Fibroblast of lung (primary cell): ENCODE measurements around the gene ARHGEF10L. TPM values are rescaled to one million over a fixed set of nuclear protein-coding genes. Genes with fewer than 3 reads are reported as not detected.

Source experiments
- DNase-seq, 2 donors: peaks; one replicate each; pipeline versions ENCODE4 v3.0.0 to v3.0.0-alpha.2; 2010; ENCODE audit warnings: low read depth in 2 of 2
- H2AFZ ChIP-seq: 2 replicates; pipeline ENCODE4 v1.5.1; 2012; ENCODE audit warnings: low read length, control low read depth, inconsistent platforms
- H3K27ac ChIP-seq: 2 replicates; pipeline ENCODE4 v1.5.1; 2011; ENCODE audit warnings: low read length, control low read depth; ENCODE audit not compliant: insufficient read depth
- H3K27me3 ChIP-seq: 2 replicates; pipeline ENCODE4 v1.5.1; 2011; ENCODE audit warnings: mild to moderate bottlenecking, low read length; ENCODE audit not compliant: control insufficient read depth, insufficient read depth
- H3K36me3 ChIP-seq: 2 replicates; pipeline ENCODE4 v1.5.1; 2011; ENCODE audit warnings: low read length; ENCODE audit not compliant: control insufficient read depth, insufficient read depth
- H3K4me1 ChIP-seq: 2 replicates; pipeline ENCODE4 v1.5.1; 2011; ENCODE audit warnings: low read length; ENCODE audit not compliant: control insufficient read depth, insufficient read depth; ENCODE audit errors: extremely low read depth
- H3K4me2 ChIP-seq: 2 replicates; pipeline ENCODE4 v1.5.1; 2011; ENCODE audit warnings: low read length, control low read depth; ENCODE audit not compliant: insufficient read depth; ENCODE audit errors: extremely low read depth
- H3K4me3 ChIP-seq, 4 experiments: fragments of 200-600 bp in 1 of 4; sonication (generic) in 1 of 4; replicated peaks in 1 of 4; 2 replicates each; pipeline ENCODE4 v1.5.1; 2011 to 2016; ENCODE audit warnings: low read length in 4 of 4, low read depth in 3 of 4, mild to moderate bottlenecking in 3 of 4, control low read depth in 2 of 4, inconsistent platforms in 1 of 4, mixed read lengths in 1 of 4; ENCODE audit not compliant: insufficient read depth in 1 of 4; ENCODE audit errors: control extremely low read depth in 1 of 4
- H3K79me2 ChIP-seq: 2 replicates; pipeline ENCODE4 v1.5.1; 2012; ENCODE audit warnings: mild to moderate bottlenecking, low read length, inconsistent platforms; ENCODE audit not compliant: control insufficient read depth, insufficient read depth
- H3K9ac ChIP-seq: 2 replicates; pipeline ENCODE4 v1.5.1; 2011; ENCODE audit warnings: mild to moderate bottlenecking, low read length, control low read depth; ENCODE audit not compliant: insufficient read depth
- H3K9me3 ChIP-seq: 2 replicates; pipeline ENCODE4 v1.5.1; 2012; ENCODE audit warnings: low read depth, low read length; ENCODE audit not compliant: control insufficient read depth, insufficient read depth
- H4K20me1 ChIP-seq: 2 replicates; pipeline ENCODE4 v1.5.1; 2011; ENCODE audit warnings: low read length; ENCODE audit not compliant: control insufficient read depth, insufficient read depth; ENCODE audit errors: extremely low read depth
- EZH2 ChIP-seq: IDR thresholded peaks from 2 replicates; pipeline ENCODE4 v1.5.1; 2012; ENCODE audit warnings: low read length, control low read depth, mild to moderate bottlenecking; ENCODE audit errors: missing control alignments
- polyA plus RNA-seq, 2 donors: library from polyadenylated mRNA; depleted of rRNA in 1 of 2; stranded (reverse) in 1 of 2; unstranded in 1 of 2; fragments of >200 nt; gene quantifications; 2 replicates each; pipeline ENCODE4 v1.2.1, GENCODE V29; 2011 to 2012; ENCODE audit warnings: missing spikeins in 1 of 2
- total RNA-seq: library from RNA; depleted of rRNA; stranded (reverse); fragments of >200 nt; gene quantifications from 2 replicates; pipeline ENCODE4 v1.2.1, GENCODE V29; 2014
- TF ChIP-seq, protein P1 (sequence below), 2 donors: IDR thresholded peaks in 1 of 2; conservative IDR thresholded peaks in 1 of 2; 1 replicate in 1 of 2; 2 replicates in 1 of 2; pipeline ENCODE4 v1.5.1; 2011 to 2012; ENCODE audit warnings: low read length in 2 of 2, control low read depth in 1 of 2, inconsistent platforms in 1 of 2, low read depth in 1 of 2, mild to moderate bottlenecking in 1 of 2

ARHGEF10L gene
- total and polyA plus RNA-seq, 2 donors (not counting 1 experiment from before 2014, with no cell fraction given): 11.2 to 24.3 TPM

DNA sequence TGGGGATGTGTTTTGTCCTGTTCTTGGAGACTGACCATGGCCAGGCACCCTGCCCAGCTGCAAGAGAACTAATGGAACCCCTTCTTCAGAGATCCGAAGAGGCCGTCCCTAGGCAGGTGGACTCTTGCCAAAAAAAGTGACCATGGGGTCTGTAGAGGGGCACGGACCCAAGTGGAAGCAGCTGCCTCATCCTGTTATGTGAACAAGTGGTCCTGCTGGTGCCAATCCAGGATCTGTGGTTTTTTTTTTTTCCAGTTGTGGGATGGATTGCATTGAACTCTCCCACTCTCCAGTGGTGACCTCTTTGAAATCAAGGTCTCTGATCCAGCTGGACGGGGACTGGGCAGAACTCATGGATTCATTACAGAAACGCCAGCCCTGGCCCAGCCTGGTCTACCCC, 71.2 kb downstream of the ARHGEF10L start:
- no peaks in the 10 kb centered on the region for H3K27me3 ChIP-seq
- no peak for TF ChIP-seq EZH2
- TF ChIP-seq, protein P1, sequence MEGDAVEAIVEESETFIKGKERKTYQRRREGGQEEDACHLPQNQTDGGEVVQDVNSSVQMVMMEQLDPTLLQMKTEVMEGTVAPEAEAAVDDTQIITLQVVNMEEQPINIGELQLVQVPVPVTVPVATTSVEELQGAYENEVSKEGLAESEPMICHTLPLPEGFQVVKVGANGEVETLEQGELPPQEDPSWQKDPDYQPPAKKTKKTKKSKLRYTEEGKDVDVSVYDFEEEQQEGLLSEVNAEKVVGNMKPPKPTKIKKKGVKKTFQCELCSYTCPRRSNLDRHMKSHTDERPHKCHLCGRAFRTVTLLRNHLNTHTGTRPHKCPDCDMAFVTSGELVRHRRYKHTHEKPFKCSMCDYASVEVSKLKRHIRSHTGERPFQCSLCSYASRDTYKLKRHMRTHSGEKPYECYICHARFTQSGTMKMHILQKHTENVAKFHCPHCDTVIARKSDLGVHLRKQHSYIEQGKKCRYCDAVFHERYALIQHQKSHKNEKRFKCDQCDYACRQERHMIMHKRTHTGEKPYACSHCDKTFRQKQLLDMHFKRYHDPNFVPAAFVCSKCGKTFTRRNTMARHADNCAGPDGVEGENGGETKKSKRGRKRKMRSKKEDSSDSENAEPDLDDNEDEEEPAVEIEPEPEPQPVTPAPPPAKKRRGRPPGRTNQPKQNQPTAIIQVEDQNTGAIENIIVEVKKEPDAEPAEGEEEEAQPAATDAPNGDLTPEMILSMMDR (conservative IDR thresholded peaks at IDR 0.05 in 1 of 2, IDR thresholded peaks at IDR 0.05 in 1 of 2; ENCODE audit: low read depth in 1 of 2, low read length in 2 of 2): no peak
- no peak overlapping the region for H3K9ac ChIP-seq
- H3K4me1 ChIP-seq: peaks cover 2% of the 10 kb centered on the region
- H3K9me3 ChIP-seq: no peaks in the 10 kb centered on the region
- DNase-seq: no peak
- no peak overlapping the region for H3K4me3 ChIP-seq
- no peak overlapping the region for H3K27ac ChIP-seq
- H3K4me2 ChIP-seq: no peak overlapping the region
- no peaks in the 10 kb centered on the region for H4K20me1 ChIP-seq
- no peak overlapping the region for H2AFZ ChIP-seq
- H3K36me3 ChIP-seq: peaks cover 2% of the 10 kb centered on the region
- H3K79me2 ChIP-seq: no peaks in the 10 kb centered on the region

DNA sequence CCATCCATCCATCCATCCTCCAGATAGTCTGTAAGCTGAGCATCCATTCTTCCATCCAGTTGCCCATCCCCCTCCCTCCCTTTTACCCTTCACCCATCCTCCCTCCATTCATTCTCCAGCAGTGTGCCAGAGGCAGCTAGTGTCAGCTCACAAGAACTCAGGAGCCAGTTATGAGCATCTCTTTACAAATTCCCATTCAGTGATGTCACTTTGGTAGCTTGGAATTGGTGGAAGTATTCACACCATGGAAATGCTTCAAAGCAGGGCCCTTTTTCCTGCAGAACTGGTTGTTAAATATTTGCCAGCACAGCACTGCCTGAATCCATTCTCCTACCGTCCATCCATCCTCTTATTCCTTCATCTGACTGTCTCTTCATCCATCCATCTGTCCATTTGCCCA, 72.5 kb downstream of the ARHGEF10L start:
- Histone ChIP-seq H3K4me2 (no peak overlapping the region), H3K4me1 (no peaks in the 10 kb centered on the region), H3K9me3 (no peaks in the 10 kb centered on the region), H3K36me3 (peaks cover 2% of the 10 kb centered on the region), H3K79me2 (no peaks in the 10 kb centered on the region), H3K27ac (no peak overlapping the region), H3K4me3 (no peak overlapping the region), H3K9ac (no peak overlapping the region), H4K20me1 (no peaks in the 10 kb centered on the region), H2AFZ (no peak overlapping the region), H3K27me3 (no peaks in the 10 kb centered on the region)
- peak in 1 of 2 donors; percentile 74 for DNase-seq
- TF ChIP-seq EZH2: no peak
- TF ChIP-seq, protein P1 (conservative IDR thresholded peaks at IDR 0.05 in 1 of 2, IDR thresholded peaks at IDR 0.05 in 1 of 2; ENCODE audit: low read depth in 1 of 2, low read length in 2 of 2): no peak

DNA sequence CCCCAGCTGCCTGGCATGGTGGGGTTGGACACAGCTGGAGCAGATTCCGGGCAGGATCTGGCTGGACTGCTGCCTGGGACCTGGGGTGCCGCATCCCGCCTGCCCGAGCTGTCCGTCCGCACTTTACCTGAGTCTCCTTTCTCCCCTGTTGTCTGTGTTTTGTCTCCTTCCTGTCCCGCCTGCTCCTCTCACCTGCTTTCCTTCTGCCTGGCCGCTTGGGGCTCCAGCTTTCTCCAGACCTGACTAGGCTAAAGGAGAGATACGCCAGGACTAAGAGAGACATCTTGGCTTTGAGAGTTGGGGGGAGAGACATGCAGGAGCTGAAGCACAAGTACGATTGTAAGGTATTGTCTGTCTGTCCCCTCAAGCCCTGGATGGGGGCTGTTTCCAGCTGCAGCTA, 73.3 kb downstream of the ARHGEF10L start:
- no peaks in the 10 kb centered on the region for H3K79me2 ChIP-seq
- no peaks in the 10 kb centered on the region for H3K9me3 ChIP-seq
- no peak overlapping the region for H3K27ac ChIP-seq
- peaks cover 2% of the 10 kb centered on the region for H3K36me3 ChIP-seq
- TF ChIP-seq, protein P1 (conservative IDR thresholded peaks at IDR 0.05 in 1 of 2, IDR thresholded peaks at IDR 0.05 in 1 of 2; ENCODE audit: low read depth in 1 of 2, low read length in 2 of 2): no peak
- TF ChIP-seq EZH2: no peak
- peaks cover 4% of the 10 kb centered on the region for H3K4me1 ChIP-seq
- no peak overlapping the region for H2AFZ ChIP-seq
- no peaks in the 10 kb centered on the region for H3K27me3 ChIP-seq
- no peak for DNase-seq
- no peak overlapping the region for H3K9ac ChIP-seq
- H3K4me3 ChIP-seq: no peak overlapping the region
- no peak overlapping the region for H3K4me2 ChIP-seq
- no peaks in the 10 kb centered on the region for H4K20me1 ChIP-seq
